ENCODE measurements around the gene GPR89A.

DNA sequence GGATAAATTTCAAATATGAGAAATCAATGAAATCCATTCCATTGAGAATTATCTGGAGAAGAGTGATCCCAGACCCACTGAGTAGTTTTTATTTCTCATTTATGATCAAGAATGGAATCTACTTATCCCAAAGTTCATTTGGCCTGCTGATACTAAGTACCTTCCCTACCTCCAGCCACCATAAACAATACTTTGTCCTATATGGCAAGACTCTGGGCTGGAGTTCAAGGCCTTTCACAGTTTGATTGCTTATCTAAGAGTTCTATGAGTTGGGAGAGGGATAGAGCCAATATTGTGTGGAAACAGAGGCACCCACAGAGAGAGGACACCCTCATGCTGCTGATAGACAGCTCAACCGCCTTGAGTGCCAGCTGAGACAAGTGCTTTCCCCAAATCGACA, 94.3 kb downstream of the GPR89A start:
- TF ChIP-seq, protein P1, sequence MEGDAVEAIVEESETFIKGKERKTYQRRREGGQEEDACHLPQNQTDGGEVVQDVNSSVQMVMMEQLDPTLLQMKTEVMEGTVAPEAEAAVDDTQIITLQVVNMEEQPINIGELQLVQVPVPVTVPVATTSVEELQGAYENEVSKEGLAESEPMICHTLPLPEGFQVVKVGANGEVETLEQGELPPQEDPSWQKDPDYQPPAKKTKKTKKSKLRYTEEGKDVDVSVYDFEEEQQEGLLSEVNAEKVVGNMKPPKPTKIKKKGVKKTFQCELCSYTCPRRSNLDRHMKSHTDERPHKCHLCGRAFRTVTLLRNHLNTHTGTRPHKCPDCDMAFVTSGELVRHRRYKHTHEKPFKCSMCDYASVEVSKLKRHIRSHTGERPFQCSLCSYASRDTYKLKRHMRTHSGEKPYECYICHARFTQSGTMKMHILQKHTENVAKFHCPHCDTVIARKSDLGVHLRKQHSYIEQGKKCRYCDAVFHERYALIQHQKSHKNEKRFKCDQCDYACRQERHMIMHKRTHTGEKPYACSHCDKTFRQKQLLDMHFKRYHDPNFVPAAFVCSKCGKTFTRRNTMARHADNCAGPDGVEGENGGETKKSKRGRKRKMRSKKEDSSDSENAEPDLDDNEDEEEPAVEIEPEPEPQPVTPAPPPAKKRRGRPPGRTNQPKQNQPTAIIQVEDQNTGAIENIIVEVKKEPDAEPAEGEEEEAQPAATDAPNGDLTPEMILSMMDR (IDR thresholded peaks at IDR 0.05) = no peak
- no peak for TF ChIP-seq EP300 (IDR thresholded peaks at IDR 0.05)
